GM04504 (cell line): Measurements from ENCODE around the gene FBXW7.
"Not testable (repeated sequence)": the region's sequence is repeated elsewhere in the genome, so short reads cannot be mapped to it uniquely, and the experiment has no call there.

Source experiments
- DNase-seq: peaks from one replicate; pipeline ENCODE4 v3.0.0-alpha.2; 2012; ENCODE audit warnings: low read depth

FBXW7 gene

GRCh38 chr4:152535903-152536544 lies at the start of gene FBXW7:
Gene FBXW7 (minus strand): TSS chr4:152536092. CDS start chr4:152411803, 124,289 bp downstream.
- DNase-seq = peak; percentile 99

- no peak for DNase-seq
These were observed 49.1 kb upstream of the FBXW7 start for GRCh38 chr4:152585023-152585441.

- no peak for DNase-seq
These were observed 45.8 kb upstream of the FBXW7 start for GRCh38 chr4:152581536-152582160.

- DNase-seq = no peak
These were observed 44.0 kb upstream of the FBXW7 start for GRCh38 chr4:152579916-152580315.

- no peak for DNase-seq
These were observed 43.3 kb upstream of the FBXW7 start for GRCh38 chr4:152579107-152579764.

- DNase-seq = no peak
These were observed 42.8 kb upstream of the FBXW7 start for GRCh38 chr4:152578670-152579069.

GRCh38 chr4:152577708-152578396 lies 42.0 kb upstream of the FBXW7 start:
- no peak for DNase-seq

- DNase-seq = no peak
These were observed 39.6 kb upstream of the FBXW7 start for GRCh38 chr4:152575533-152575932.

- no peak for DNase-seq
These were observed 38.0 kb upstream of the FBXW7 start for GRCh38 chr4:152573861-152574260.

- no peak for DNase-seq
These were observed 36.7 kb upstream of the FBXW7 start for GRCh38 chr4:152572417-152573086.

- DNase-seq = no peak
These were observed 35.9 kb upstream of the FBXW7 start for GRCh38 chr4:152571770-152572169.

GRCh38 chr4:152571296-152571695 lies 35.4 kb upstream of the FBXW7 start:
- no peak for DNase-seq

- no peak for DNase-seq
These were observed 29.4 kb upstream of the FBXW7 start for GRCh38 chr4:152565333-152565732.

GRCh38 chr4:152564336-152564735 lies 28.4 kb upstream of the FBXW7 start:
- DNase-seq = no peak

- no peak for DNase-seq
These were observed 27.3 kb upstream of the FBXW7 start for GRCh38 chr4:152563209-152563608.

GRCh38 chr4:152559641-152560040 lies 23.7 kb upstream of the FBXW7 start:
- DNase-seq = no peak

- DNase-seq = no peak
These were observed 22.5 kb upstream of the FBXW7 start for GRCh38 chr4:152558396-152558795.

GRCh38 chr4:152556834-152557233 lies 20.9 kb upstream of the FBXW7 start:
- DNase-seq = no peak

- no peak for DNase-seq
These were observed 20.4 kb upstream of the FBXW7 start for GRCh38 chr4:152556283-152556682.

- no peak for DNase-seq
These were observed 18.9 kb upstream of the FBXW7 start for GRCh38 chr4:152554742-152555141.

GRCh38 chr4:152550687-152551086 lies 14.8 kb upstream of the FBXW7 start:
- not testable (repeated sequence) for DNase-seq

- DNase-seq = no peak
These were observed 9.2 kb upstream of the FBXW7 start for GRCh38 chr4:152545088-152545487.
